Measurements from ENCODE around the gene BTBD9. TPM values are rescaled to one million over a fixed set of nuclear protein-coding genes. Genes with fewer than 3 reads are reported as not detected.

BTBD9 gene
- total RNA-seq, 1 donor from 2014 or later: 10.3 TPM

- DNase-seq (ENCODE audit: low spot score): no peak
- H3K36me3 Mint-ChIP-seq (ENCODE audit: low read depth, unreplicated experiment): no peaks in the 10 kb centered on the region
- no peak overlapping the region for H3K27ac Mint-ChIP-seq (ENCODE audit: unreplicated experiment)
- H3K9me3 Mint-ChIP-seq (ENCODE audit: unreplicated experiment): no peaks in the 10 kb centered on the region
- no peaks in the 10 kb centered on the region for H3K27me3 Mint-ChIP-seq (ENCODE audit: unreplicated experiment)
- TF ChIP-seq CTCF (IDR thresholded peaks at IDR 0.05; ENCODE audit: unreplicated experiment): no peak
- no peak overlapping the region for H3K4me3 Mint-ChIP-seq (ENCODE audit: unreplicated experiment)
- H3K4me1 Mint-ChIP-seq (ENCODE audit: unreplicated experiment): no peaks in the 10 kb centered on the region
These were observed 251.8 kb downstream of the BTBD9 start for GRCh38 chr6:38387971-38388370.

GRCh38 chr6:38387461-38387860 lies 252.3 kb downstream of the BTBD9 start:
- TF ChIP-seq CTCF (IDR thresholded peaks at IDR 0.05; ENCODE audit: unreplicated experiment): no peak
- no peaks in the 10 kb centered on the region for H3K36me3 Mint-ChIP-seq (ENCODE audit: low read depth, unreplicated experiment)
- no peak overlapping the region for H3K27ac Mint-ChIP-seq (ENCODE audit: unreplicated experiment)
- DNase-seq (ENCODE audit: low spot score): no peak
- no peaks in the 10 kb centered on the region for H3K4me1 Mint-ChIP-seq (ENCODE audit: unreplicated experiment)
- H3K27me3 Mint-ChIP-seq (ENCODE audit: unreplicated experiment): no peaks in the 10 kb centered on the region
- H3K9me3 Mint-ChIP-seq (ENCODE audit: unreplicated experiment): no peaks in the 10 kb centered on the region
- no peak overlapping the region for H3K4me3 Mint-ChIP-seq (ENCODE audit: unreplicated experiment)

GRCh38 chr6:38378801-38379200 lies 260.9 kb downstream of the BTBD9 start:
- no peak for TF ChIP-seq CTCF (IDR thresholded peaks at IDR 0.05; ENCODE audit: unreplicated experiment)
- no peak overlapping the region for H3K27ac Mint-ChIP-seq (ENCODE audit: unreplicated experiment)
- no peaks in the 10 kb centered on the region for H3K9me3 Mint-ChIP-seq (ENCODE audit: unreplicated experiment)
- H3K4me1 Mint-ChIP-seq (ENCODE audit: unreplicated experiment): no peaks in the 10 kb centered on the region
- H3K27me3 Mint-ChIP-seq (ENCODE audit: unreplicated experiment): no peaks in the 10 kb centered on the region
- no peak overlapping the region for H3K4me3 Mint-ChIP-seq (ENCODE audit: unreplicated experiment)
- no peaks in the 10 kb centered on the region for H3K36me3 Mint-ChIP-seq (ENCODE audit: low read depth, unreplicated experiment)
- DNase-seq (ENCODE audit: low spot score): no peak

GRCh38 chr6:38375937-38376336 lies 263.8 kb downstream of the BTBD9 start:
- H3K27ac Mint-ChIP-seq (ENCODE audit: unreplicated experiment): no peak overlapping the region
- no peak for TF ChIP-seq CTCF (IDR thresholded peaks at IDR 0.05; ENCODE audit: unreplicated experiment)
- no peaks in the 10 kb centered on the region for H3K9me3 Mint-ChIP-seq (ENCODE audit: unreplicated experiment)
- H3K4me3 Mint-ChIP-seq (ENCODE audit: unreplicated experiment): no peak overlapping the region
- peaks cover 4% of the 10 kb centered on the region for H3K4me1 Mint-ChIP-seq (ENCODE audit: unreplicated experiment)
- H3K27me3 Mint-ChIP-seq (ENCODE audit: unreplicated experiment): no peaks in the 10 kb centered on the region
- DNase-seq (ENCODE audit: low spot score): no peak
- no peaks in the 10 kb centered on the region for H3K36me3 Mint-ChIP-seq (ENCODE audit: low read depth, unreplicated experiment)

GRCh38 chr6:38375341-38375740 lies 264.4 kb downstream of the BTBD9 start:
- Mint-ChIP-seq H3K36me3 (ENCODE audit: low read depth, unreplicated experiment) (no peaks in the 10 kb centered on the region), H3K27ac (ENCODE audit: unreplicated experiment) (no peak overlapping the region), H3K4me1 (ENCODE audit: unreplicated experiment) (peaks cover 4% of the 10 kb centered on the region), H3K27me3 (ENCODE audit: unreplicated experiment) (no peaks in the 10 kb centered on the region), H3K9me3 (ENCODE audit: unreplicated experiment) (no peaks in the 10 kb centered on the region), H3K4me3 (ENCODE audit: unreplicated experiment) (no peak overlapping the region)
- DNase-seq (ENCODE audit: low spot score): no peak
- TF ChIP-seq CTCF (IDR thresholded peaks at IDR 0.05; ENCODE audit: unreplicated experiment): no peak

Data from endothelial cell (in vitro differentiated cells).